Endodermal cell (in vitro differentiated cells): ENCODE measurements around the gene CARD6. TPM values are rescaled to one million over a fixed set of nuclear protein-coding genes. Genes with fewer than 3 reads are reported as not detected.
"Not testable (repeated sequence)": the region's sequence is repeated elsewhere in the genome, so short reads cannot be mapped to it uniquely, and the experiment has no call there.

Experiments used
- DNase-seq: peaks from one replicate; pipeline ENCODE4 v3.0.0-alpha.2; 2017
- H3K27ac ChIP-seq: 2 replicates; pipeline ENCODE4 v1.5.1; 2013; ENCODE audit warnings: mild to moderate bottlenecking, low read depth, low read length, moderate library complexity
- H3K27me3 ChIP-seq: 2 replicates; pipeline ENCODE4 v1.6.1; 2013; ENCODE audit warnings: mild to moderate bottlenecking, low read length, moderate library complexity; ENCODE audit not compliant: insufficient read depth, control insufficient read depth, poor library complexity, severe bottlenecking
- H3K36me3 ChIP-seq: 2 replicates; pipeline ENCODE4 v1.7.0; 2013; ENCODE audit warnings: mild to moderate bottlenecking, low read length, moderate library complexity; ENCODE audit not compliant: control insufficient read depth, insufficient read depth
- H3K4me1 ChIP-seq: one replicate; pipeline ENCODE4 v1.7.0; 2013; ENCODE audit warnings: low read length; ENCODE audit not compliant: control insufficient read depth, insufficient read depth
- H3K4me3 ChIP-seq: 2 replicates; pipeline ENCODE4 v1.5.1; 2013; ENCODE audit warnings: mild to moderate bottlenecking, low read length, moderate library complexity
- H3K9ac ChIP-seq: 2 replicates; pipeline ENCODE4 v1.6.1; 2013; ENCODE audit warnings: mild to moderate bottlenecking, low read length, moderate library complexity; ENCODE audit not compliant: poor library complexity, severe bottlenecking; ENCODE audit errors: extremely low read depth
- H3K9me3 ChIP-seq: 2 replicates; pipeline ENCODE4 v1.6.1; 2013; ENCODE audit warnings: mild to moderate bottlenecking, low read length, moderate library complexity; ENCODE audit not compliant: control insufficient read depth
- H3K27ac Mint-ChIP-seq: 2 replicates; pipeline ENCODE4 v1.8.0; 2020; ENCODE audit warnings: mixed read lengths
- H3K27me3 Mint-ChIP-seq: 2 replicates; pipeline ENCODE4 v1.8.0; 2021; ENCODE audit warnings: mild to moderate bottlenecking, mixed read lengths; ENCODE audit not compliant: insufficient read depth
- H3K36me3 Mint-ChIP-seq: 2 replicates; pipeline ENCODE4 v1.8.0; 2020; ENCODE audit warnings: low read depth, mixed read lengths
- H3K4me1 Mint-ChIP-seq: 2 replicates; pipeline ENCODE4 v1.8.0; 2020; ENCODE audit warnings: mixed read lengths
- H3K4me3 Mint-ChIP-seq: 2 replicates; pipeline ENCODE4 v1.8.0; 2020; ENCODE audit warnings: mild to moderate bottlenecking, moderate library complexity, mixed read lengths
- H3K9me3 Mint-ChIP-seq: 2 replicates; pipeline ENCODE4 v1.8.0; 2020; ENCODE audit warnings: mild to moderate bottlenecking, mixed read lengths
- CTCF ChIP-seq: fragments of 200-600 bp; sonication (generic); conservative IDR thresholded peaks from 2 replicates; pipeline ENCODE4 v1.5.0; 2021; ENCODE audit warnings: antibody characterized with exemption, mild to moderate bottlenecking
- WGBS, 2 experiments: methylation state at CpG; one replicate each; pipeline versions ENCODE4 v1.1.5 to v1.1.7; 2013; ENCODE audit warnings: missing lambda C conversion rate in 2 of 2, mixed read lengths in 1 of 2; ENCODE audit not compliant: insufficient coverage in 1 of 2, insufficient read length in 1 of 2; 5-methylcytosine and 5-hydroxymethylcytosine counted together
- total RNA-seq, 2 donors: library from RNA; stranded (reverse); fragmentation: NEBNext Ultra II Directional in 1 of 2; extraction: Animal tissue kit (Norgen Biotek cat#: 25700) in 1 of 2; gene quantifications; 2 replicates in 1 of 2; 3 replicates in 1 of 2; pipeline ENCODE4 v1.2.1, GENCODE V29; 2021

The CARD6 gene
- total RNA-seq, 2 donors from 2014 or later, result 0.13 TPM

- H3K4me1 Mint-ChIP-seq, result peaks cover 3% of the 10 kb centered on the region
- no peaks in the 10 kb centered on the region for H3K36me3 ChIP-seq
- peaks cover 4% of the 10 kb centered on the region for H3K9me3 Mint-ChIP-seq
- TF ChIP-seq CTCF, result no peak
- H3K4me3 Mint-ChIP-seq, result no peak overlapping the region
- 94 to 96% methylated on average over 3 to 4 of the region's 4 CpGs for WGBS, 2 experiments
- no peaks in the 10 kb centered on the region for H3K27me3 ChIP-seq
- DNase-seq, result peak; percentile 20
- peaks cover 2% of the 10 kb centered on the region for H3K4me1 ChIP-seq
- no peak overlapping the region for H3K27ac Mint-ChIP-seq
- no peaks in the 10 kb centered on the region for H3K36me3 Mint-ChIP-seq
- no peak overlapping the region for H3K9ac ChIP-seq
- no peaks in the 10 kb centered on the region for H3K27me3 Mint-ChIP-seq
- H3K27ac ChIP-seq, result no peak overlapping the region
- no peak overlapping the region for H3K4me3 ChIP-seq
- H3K9me3 ChIP-seq, result no peaks in the 10 kb centered on the region
These were observed 12.5 kb downstream of the CARD6 start for GRCh38 chr5:40853632-40854192.

DNA sequence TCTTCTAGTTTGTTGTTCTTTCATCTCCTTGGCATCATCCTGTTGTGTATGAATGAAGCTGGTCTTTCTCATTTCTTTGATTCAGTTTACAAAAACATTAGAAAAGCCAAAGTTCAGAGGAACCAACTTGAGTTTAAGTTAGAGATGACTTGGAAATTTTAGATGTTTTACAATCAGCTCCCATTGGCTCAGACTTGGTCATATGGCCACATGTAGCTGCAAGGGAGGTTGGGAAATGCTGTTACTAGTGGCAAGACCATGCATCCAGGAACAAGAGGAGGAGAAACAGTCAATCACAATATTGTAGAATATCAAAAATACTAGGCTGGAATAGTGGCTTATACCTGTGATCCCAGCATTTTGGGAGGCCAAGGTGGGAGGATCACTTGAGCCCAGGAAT lies 19.5 kb downstream of the CARD6 start:
- Mint-ChIP-seq H3K27me3 (no peaks in the 10 kb centered on the region), H3K9me3 (peaks cover 45% of the 10 kb centered on the region), H3K27ac (no peak overlapping the region), H3K4me1 (no peaks in the 10 kb centered on the region), H3K36me3 (peaks cover 6% of the 10 kb centered on the region), H3K4me3 (no peak overlapping the region)
- H3K4me1 ChIP-seq, result no peaks in the 10 kb centered on the region
- H3K36me3 ChIP-seq, result no peaks in the 10 kb centered on the region
- peaks cover 24% of the 10 kb centered on the region for H3K9me3 ChIP-seq
- no peak overlapping the region for H3K4me3 ChIP-seq
- H3K27ac ChIP-seq, result no peak overlapping the region
- DNase-seq, result no peak
- no peaks in the 10 kb centered on the region for H3K27me3 ChIP-seq
- H3K9ac ChIP-seq, result no peak overlapping the region
- no peak for TF ChIP-seq CTCF

GRCh38 chr5:40865004-40865403 lies 23.8 kb downstream of the CARD6 start:
- not testable (repeated sequence) for H3K4me3 Mint-ChIP-seq, H3K27me3 ChIP-seq, H3K27me3 Mint-ChIP-seq, H3K36me3 Mint-ChIP-seq, H3K36me3 ChIP-seq, DNase-seq, H3K27ac ChIP-seq, H3K4me1 ChIP-seq, H3K9ac ChIP-seq, H3K27ac Mint-ChIP-seq
- H3K4me1 Mint-ChIP-seq, result peaks cover 13% of the 10 kb centered on the region
- H3K9me3 ChIP-seq, result peaks cover 47% of the 10 kb centered on the region
- peak overlapping the region; percentile 74 for H3K4me3 ChIP-seq
- peaks cover 60% of the 10 kb centered on the region for H3K9me3 Mint-ChIP-seq
- WGBS, 2 experiments, result 86 to 98% methylated on average over 1 to 5 of the region's 5 CpGs

- WGBS, 2 experiments, result 84 to 85% methylated on average over 5 of the region's 5 CpGs
These were observed 25.7 kb downstream of the CARD6 start for GRCh38 chr5:40866844-40867243.

More at GRCh38 chr5:40866844-40867243, 25.7 kb downstream of the CARD6 start:
- Histone ChIP-seq H3K36me3 (no peaks in the 10 kb centered on the region), H3K27me3 (no peaks in the 10 kb centered on the region), H3K9ac (no peak overlapping the region), H3K4me1 (peaks cover 4% of the 10 kb centered on the region), H3K4me3 (no peak overlapping the region), H3K9me3 (peaks cover 48% of the 10 kb centered on the region), H3K27ac (no peak overlapping the region)
- no peak for DNase-seq
- Mint-ChIP-seq H3K27me3 (no peaks in the 10 kb centered on the region), H3K4me3 (no peak overlapping the region), H3K27ac (peak overlapping the region; percentile 44), H3K36me3 (peaks cover 3% of the 10 kb centered on the region), H3K9me3 (peaks cover 61% of the 10 kb centered on the region), H3K4me1 (peaks cover 13% of the 10 kb centered on the region)
- no peak for TF ChIP-seq CTCF
